Measurements from ENCODE around the gene PEAK1.

Gene PEAK1

DNA sequence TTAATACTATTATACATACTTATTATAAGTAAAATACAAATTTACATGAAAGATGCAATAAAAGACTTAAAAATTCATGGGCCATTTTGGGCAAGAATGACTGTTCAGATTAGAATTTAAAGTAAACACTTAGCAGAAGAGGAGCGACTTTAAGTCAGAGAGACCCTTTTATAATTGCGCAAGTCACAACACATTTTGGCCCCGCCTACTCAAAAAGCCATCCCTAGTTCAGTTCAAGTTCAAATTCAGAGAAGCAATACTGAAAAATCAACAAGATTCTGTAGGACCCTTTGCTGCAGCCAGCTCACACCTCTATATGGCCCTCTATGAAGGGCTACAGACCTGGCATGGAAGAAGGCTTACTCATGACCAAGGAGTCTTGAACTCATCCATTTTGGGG lies 64.6 kb downstream of the PEAK1 start:
- no peak for DNase-seq

DNA sequence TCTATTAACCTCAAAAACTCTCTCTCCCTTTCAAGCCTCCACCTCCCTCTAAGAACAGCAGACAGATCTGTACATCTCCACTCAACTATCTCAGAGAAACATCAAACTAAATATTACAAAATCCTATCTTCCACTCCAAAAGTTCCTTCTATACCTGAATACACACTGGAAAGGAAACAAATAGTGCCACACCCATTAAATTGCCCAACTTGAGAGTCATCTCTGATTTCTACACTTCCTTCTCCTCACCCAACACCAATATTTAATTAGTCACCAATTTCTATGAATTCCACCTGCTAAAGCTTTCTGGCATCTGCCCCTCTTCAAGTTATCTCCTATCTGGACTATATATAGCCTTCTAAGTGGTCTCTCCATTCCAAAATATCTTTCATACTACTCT lies 65.8 kb downstream of the PEAK1 start:
- DNase-seq = no peak

- peak in 2 of 3 experiments; percentile 5 to 53 for DNase-seq
Measured at GRCh38 chr15:77352887-77353286, 67.0 kb downstream of the PEAK1 start.

DNA sequence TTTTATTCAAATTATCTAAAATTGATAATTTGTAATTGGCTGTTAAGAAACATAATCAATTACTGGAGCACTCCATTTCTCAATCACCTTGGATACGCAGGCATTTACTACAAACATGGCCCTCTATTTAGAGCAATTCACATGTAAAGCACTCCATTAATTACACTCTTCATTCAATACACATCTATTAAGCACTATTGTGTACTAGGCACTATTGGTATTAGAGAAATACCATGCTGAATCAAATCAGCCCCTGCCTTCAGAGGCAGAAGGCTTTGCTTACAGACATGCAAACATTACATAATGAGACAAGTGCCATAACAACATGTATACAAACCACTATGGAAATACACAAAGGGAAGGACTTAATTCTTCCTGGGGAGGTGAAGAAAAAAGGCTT lies 69.1 kb downstream of the PEAK1 start:
- DNase-seq = peak in 2 of 3 experiments; percentile 40 to 84

GRCh38 chr15:77349666-77350065 lies 70.2 kb downstream of the PEAK1 start:
- no peak for DNase-seq

- DNase-seq = no peak
Measured at GRCh38 chr15:77348511-77348910, 71.4 kb downstream of the PEAK1 start.

- DNase-seq = no peak
Measured at GRCh38 chr15:77347197-77347596, 72.7 kb downstream of the PEAK1 start.

DNA sequence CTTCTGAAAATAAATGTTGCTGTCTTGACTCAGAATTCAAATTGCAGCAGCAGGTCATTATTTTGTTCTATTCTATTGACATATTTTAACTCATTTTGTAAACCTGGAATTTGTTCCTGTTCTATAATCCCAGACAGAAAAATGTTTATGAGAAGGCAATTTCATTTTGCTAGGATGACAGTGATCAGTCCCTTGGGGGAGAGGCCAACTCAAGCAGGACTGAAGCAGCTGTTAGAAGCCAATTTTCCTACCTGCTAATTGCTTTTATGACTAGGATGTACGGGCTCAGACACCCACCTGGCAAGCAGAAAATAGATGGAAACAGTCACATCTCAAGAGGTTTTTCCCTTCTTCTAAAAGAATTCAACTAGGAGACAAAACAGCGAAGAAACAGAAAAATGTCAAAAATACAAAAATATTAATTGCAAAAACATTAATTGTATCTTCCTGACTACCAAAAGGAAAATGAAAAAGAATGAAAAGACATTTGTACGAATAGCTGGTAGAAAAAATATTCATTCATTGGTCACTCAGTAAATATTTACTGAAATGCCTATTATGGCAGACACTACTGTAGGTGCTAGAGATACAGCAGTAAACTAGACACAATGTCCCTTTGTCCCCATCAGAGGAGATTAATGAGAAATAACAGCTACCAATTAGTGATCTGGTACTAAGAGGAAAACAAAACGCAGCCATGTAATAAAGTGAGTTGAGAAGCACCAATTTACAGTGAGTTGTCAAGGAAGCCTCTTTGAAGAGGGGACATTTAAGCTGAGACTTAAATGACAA lies 73.5 kb downstream of the PEAK1 start:
- peak; percentile 21 to 96 (median 59) for DNase-seq

DNA sequence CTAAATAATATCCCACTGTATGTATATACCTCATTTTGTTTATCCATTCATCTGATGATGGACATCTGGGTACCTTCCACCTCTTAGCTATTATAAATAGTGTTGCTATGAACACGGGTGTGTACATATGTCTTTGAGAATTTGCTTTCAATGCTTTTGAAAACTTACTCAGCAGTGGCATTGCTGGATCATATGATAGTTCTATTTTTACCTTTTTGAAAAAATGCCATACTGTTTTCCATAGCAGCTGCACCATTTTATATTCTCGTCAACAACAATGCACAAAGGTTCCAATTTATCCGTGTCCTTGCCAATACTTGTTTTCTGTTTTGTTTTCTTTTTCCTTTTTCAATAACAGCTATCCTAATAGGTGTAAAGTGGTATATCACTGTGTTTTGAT lies 77.1 kb downstream of the PEAK1 start:
- DNase-seq = no peak

- DNase-seq = no peak
Measured at GRCh38 chr15:77340245-77340644, 79.7 kb downstream of the PEAK1 start.

GRCh38 chr15:77336006-77336405 lies 83.9 kb downstream of the PEAK1 start:
- no peak for DNase-seq

GRCh38 chr15:77335298-77335697 lies 84.6 kb downstream of the PEAK1 start:
- DNase-seq = no peak

DNA sequence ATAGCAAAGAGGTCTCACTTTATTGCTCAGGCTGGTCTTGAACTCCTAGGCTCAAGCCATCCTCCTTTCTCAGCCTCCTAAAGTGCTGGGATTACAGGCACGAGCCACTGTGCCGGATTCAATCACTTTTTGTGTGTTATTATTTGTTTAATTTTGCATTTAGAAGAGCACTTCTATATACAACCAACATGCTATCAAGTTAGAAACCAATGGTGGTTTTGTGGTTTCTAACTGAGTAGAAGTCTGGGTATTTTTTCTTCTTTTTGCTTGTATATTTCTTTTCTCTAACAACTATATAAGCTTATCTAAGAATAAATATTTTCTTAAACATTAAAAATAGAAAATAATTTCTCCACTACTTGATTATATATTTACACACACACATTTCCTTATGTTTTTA lies 86.7 kb downstream of the PEAK1 start:
- no peak for DNase-seq

DNA sequence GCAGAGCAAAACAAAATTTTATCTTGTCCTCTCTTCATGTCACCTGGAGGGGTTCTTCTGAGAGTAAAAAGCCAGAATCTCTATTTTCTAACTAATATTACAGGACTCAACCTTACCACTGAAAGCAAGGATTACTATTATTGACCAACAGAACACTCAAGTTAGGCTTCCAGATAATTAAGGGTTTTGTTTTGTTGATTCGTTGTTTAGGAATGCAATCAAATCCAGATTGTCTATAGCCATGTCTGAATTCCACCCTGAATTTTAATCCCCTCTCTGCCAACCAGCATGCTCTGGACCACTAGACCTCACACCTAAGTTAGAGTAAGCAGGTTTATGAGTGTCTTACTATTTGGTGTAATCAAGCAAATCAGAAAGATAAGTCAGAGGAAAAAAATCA lies 90.7 kb downstream of the PEAK1 start:
- no peak for DNase-seq

DNA sequence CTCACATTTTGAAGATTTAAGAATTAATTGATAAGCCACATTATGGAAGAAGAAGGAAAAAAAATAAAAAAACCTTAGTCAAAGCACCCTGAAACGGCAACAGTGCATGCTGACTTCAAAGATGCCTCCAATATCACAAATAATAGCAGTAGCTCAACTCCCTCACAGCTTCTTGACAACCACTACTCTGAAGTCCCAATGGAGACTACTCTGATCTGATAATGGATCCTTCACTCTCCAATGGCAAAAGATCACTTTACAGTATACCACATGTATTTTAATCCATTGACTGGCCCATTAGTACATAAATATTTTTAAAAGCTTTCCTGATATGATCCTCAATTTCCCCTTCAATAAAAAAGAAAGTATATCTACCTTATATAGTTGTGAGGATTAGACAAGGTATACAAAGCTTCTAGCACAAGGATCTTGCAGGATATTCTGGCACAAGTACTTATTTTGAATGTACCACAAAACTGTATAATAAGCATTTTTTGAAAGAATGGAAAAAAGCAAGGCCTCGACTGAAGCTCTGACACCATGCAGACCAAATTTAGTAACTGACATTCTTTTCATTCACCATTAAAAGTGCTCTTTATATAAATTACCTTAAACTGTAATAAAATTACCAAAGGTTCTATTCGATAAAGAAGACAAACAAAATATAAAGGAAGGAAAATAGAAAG lies 91.9 kb downstream of the PEAK1 start:
- no peak for DNase-seq

- DNase-seq = no peak
Measured at GRCh38 chr15:77327168-77327567, 92.7 kb downstream of the PEAK1 start.

- DNase-seq = no peak
Measured at GRCh38 chr15:77326366-77326765, 93.5 kb downstream of the PEAK1 start.

DNA sequence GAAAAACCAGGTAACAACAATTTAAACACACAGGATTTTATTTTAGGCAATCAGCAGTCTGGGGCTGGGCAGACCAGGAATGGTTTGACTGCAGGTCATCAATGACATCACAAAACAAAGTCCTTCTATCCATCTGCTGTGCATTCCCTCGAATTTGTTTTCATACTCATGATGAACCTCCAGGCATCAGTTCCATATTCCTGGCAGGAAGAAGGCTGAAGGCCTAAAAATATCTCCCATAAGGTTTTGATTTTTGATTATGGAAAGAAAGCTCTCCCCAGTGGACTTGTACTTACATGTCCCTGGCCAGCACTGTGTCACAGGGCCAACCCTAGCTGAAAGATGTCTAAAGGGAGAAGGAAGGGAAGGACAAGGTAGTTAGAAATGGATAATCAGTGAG lies 107.4 kb downstream of the PEAK1 start:
- no peak for DNase-seq

- no peak for DNase-seq
Measured at GRCh38 chr15:77311618-77312398, 108.1 kb downstream of the PEAK1 start.

DNA sequence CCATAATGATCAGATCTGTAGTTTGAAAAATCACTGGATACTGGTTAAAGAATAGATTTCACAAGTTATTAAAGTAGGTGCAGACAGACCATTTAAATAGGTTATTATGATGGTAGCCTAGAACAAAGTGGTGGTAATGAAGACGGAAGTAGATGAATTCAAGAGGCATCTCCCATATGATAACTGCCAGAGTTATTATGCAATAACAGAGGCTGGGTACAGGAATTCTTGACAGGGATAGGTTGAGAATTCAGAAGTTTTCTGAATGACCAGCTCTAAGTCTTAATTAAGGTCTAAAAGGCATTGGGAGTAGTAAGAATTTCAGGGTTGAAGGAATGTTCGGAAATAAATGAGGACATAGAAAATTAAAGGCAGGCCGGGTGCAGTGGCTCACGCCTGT lies 108.9 kb downstream of the PEAK1 start:
- DNase-seq = no peak

- DNase-seq = no peak
Measured at GRCh38 chr15:77309392-77309791, 110.5 kb downstream of the PEAK1 start.

GRCh38 chr15:77305953-77306352 lies 114.0 kb downstream of the PEAK1 start:
- DNase-seq = no peak

GRCh38 chr15:77296773-77297337 lies 123.0 kb downstream of the PEAK1 start:
- no peak for DNase-seq

Data from NCI-H1417 (cell line).